HK-2 (cell line): Measurements from ENCODE around the gene FUT8.

Experiments used
- DNase-seq: peaks from one replicate; pipeline ENCODE4 v3.0.0-alpha.2; 2018; ENCODE audit not compliant: unreplicated experiment

FUT8 gene

GRCh38 chr14:65412032-65412846, at the start of gene FUT8:
TSS of gene FUT8 (plus strand) at chr14:65412730. CDS start at chr14:65561564, 148,834 bp downstream.
- peak; percentile 96 for DNase-seq

- no peak for DNase-seq
Measured at GRCh38 chr14:65366802-65367565, 45.5 kb upstream of the FUT8 start.

DNA sequence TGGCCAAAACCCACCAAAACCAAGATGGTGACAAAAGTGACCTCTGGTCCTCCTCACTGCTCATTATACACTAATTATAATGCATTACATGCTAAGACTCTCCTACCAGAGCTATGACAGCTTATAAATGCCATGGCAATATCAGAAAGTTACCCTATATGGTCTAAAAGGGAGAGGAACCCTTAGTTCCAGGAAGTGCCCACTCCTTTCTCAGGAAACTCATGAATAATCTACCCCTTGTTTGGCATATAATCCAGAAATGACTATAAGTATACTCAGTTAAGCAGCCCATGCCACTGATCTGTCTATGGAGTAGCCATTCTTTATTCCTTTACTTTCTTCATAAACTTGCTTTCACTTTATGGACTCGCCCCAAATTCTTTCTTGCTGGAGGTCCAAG, 43.0 kb upstream of the FUT8 start:
- DNase-seq: no peak

DNA sequence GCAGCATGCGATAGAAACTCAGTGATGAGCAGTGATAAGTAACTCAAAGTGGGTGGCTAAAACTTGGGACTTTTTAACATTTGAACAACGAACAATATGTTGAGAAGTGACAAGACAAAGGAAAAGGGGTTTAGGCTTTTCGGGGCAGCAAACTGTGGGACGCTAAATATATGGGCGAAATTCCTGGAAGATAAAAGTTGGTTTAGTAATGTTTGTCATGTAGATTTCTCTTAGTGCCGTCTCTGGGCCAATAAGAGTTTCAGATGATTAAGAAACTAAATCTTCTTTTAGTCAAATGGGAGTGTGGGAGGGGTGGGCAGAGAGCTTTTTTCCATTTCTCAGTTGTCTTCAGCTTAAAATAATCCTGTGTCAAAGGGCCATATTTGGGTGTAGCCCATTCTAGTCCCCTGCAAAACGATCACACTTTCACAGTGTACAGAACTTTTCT, 41.7 kb upstream of the FUT8 start:
- DNase-seq: no peak

DNA sequence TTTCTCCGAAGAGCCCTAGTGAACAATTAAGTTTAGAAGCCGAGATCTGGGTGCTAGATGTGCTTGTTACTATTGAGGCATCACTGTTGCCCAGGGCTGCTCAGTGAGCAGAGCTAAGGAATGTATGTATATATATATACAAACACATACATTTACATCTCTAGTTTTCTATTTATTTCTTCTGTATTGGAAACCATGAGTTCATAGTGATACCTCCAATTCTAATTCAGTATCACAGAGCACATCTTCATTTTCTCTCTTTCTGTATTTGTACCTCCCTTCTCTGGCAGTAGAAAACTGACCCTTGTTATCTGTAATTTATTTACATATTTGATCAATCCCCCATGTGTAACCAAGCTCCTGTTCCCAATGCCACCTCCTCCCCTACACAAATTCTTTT, 40.7 kb upstream of the FUT8 start:
- no peak for DNase-seq

DNA sequence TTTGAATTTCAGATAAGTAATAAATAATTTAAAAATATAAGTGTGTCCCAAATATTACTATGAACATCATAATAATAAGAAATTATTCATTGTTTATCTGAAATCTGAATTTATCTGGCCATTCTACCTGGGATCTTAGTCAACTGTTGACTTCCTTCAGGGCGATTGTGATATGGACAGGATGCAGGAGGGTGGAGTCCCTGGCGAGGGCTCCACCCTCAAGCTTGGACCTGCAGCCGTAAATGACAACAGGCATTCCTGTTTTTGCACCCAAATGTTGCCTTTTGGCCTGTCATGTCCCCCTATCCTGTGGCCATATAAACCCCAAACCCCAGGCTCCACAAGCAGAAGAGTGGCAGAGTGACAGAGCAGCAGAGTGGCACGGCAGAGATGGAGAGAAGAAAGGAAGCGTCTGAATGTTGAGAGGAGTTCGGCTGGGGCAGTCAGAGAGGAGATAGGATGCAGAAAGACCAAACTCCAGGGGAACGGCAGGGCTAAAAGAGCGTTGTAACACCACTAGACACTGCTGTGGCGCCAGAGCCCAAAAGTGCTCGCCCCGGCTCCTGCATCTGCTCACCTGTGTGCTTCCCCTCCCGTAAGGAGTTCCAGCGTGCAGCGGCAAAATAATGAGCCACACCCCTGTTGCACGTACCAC, 39.4 kb upstream of the FUT8 start:
- no peak for DNase-seq

DNA sequence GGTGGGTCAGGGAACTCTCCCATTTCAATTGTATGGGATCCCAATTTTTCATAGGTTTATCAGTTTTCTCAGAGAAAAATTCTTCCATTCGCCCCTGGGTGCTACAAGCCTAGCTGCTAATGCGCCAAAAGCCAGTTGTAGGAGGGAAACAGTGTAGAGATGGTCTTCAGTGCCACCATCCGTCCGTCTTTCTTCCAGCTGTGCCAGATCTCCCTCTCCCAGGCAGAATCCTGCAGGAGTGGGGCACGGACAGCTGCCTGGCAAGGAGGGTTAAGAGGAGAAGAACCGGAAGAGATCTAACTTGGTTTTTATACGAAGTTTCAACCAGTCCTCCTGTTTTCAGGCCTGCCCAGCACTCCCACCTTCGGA, 38.9 kb upstream of the FUT8 start:
- no peak for DNase-seq

DNA sequence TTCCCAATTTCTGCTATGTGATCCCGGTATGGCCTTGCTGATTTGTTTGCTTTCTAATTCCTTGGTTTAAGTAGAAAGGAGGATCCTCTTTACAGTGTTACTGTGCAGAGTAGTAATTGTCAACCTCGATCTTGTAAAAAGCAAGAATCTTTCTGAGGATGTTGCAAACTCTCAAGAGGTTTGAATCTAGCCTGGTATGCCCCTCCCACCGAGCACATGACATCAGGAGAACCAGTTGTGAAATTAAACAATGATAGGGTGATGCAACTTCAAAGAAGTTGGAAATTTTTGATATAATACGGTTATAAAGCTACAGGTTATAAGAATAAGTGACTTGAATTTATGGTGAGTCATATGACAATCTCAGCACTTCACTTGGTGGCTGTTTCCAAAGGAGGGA, 35.0 kb upstream of the FUT8 start:
- no peak for DNase-seq

DNA sequence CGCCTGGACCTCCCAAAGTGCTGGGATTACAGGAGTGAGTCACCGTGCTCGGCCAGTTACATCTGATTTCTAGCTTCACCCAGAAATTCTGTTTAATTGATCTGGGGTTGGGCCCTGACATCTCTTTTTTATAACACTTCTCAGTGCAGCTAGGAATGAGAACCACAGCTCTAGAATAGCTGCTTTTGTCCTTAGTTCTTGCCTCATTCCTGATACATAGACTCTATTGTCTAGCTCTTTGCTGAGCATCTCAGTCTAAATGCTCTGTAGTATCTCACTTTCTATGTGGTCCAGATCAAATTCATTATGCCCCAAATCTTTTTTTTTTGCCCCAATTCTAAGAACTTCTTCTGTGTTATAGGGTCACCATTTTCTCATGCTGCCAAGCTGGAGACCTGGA, 29.9 kb upstream of the FUT8 start:
- DNase-seq: no peak

DNA sequence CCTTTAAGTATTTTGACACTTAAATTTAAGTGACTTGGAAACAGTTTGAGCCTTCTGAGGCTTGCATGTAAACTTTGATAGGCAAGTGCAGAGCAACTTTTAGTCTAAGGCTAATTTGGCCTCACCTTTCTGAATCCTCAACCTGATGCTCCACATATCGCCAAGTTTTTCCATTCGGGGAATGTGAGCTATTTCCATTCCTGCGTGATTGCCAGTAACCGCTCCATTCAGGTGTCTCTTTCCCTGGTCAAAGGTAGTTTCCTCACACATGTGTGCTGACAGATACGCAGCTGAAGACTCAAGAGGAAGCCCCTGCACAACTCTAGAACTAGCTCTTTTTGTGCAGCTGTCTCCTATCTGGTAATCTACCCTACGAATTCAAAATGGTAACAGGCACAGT, 25.4 kb upstream of the FUT8 start:
- no peak for DNase-seq

DNA sequence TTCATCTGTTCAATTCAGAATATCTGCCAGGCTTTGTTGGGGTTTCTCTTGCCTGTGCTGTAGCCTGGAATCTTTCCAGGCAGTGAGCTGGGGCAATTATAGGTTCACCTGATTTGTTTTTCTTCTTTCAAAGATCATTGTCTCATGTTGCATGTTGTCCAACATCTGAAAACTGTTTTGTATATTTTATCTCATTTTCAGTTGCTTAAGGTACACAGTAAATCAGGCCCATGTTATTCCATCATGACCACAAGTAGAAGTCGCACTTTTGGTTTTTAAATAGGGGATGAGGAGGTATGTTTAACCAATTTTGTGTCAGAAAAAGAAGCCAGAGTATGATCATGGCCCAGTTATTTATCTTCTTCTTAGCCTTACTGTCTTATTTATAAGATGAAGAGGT, 24.9 kb upstream of the FUT8 start:
- DNase-seq: no peak

DNA sequence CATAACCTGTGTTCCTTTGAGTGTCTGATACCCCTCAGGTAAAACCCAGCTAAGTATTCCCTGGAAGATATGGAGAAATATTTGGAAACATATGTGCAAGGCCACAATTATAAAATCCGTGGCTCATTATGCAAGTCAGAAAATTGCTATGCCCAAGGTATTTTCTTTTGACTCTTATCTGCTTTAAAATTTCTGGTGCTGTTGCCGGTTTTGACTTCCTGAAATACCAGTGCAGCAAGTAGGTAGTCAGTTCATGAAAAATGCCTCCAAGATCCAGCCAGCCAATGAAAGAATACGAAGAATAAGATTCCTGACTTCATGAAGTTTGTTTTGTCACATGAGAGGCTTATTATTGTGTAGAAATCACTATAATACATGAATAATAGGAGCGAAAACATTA, 20.2 kb upstream of the FUT8 start:
- no peak for DNase-seq

GRCh38 chr14:65396082-65396910, 16.2 kb upstream of the FUT8 start:
- DNase-seq: no peak

GRCh38 chr14:65403231-65403630, 9.3 kb upstream of the FUT8 start:
- no peak for DNase-seq

DNA sequence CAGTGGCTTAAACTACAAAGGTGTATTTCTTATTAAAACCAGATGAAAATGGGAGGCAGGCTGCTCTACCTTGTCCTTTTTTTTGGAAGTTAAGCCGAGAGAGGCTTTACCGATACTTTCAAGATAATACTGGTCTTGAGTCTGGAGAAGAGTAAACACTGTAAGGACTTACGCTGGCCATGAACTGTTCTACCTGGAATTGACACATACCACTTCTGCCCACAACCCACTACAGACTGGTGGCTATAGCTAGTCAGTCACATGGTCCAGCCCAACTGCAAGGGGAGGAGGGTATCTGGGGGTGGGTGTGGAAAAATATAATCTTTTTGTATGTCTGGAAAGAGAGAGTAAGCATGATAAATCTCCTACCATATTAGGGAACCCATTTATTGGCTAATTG, 4.4 kb upstream of the FUT8 start:
- DNase-seq: no peak

- no peak for DNase-seq
Measured at GRCh38 chr14:65410640-65411039, 1.9 kb upstream of the FUT8 start.

DNA sequence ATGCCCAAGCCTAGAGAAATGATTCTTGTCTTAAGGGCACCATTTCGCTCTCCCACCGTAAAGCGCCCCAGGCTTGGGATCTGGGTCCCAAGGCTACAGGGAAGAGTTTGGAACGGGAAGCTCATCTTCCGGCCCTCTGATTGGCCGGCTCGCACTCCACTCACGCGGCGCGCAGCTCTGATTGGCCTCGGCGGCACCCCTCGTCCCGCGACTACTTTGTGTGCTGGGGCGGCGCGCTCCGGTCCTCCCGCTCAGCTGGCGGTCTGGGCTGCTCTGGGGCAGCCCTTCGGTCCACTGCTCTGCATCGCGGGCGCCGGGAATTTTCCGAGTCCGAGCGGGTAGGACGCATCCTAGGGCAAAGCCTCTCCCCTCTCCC, 886 bp upstream of the FUT8 start:
- peak; percentile 93 for DNase-seq

DNA sequence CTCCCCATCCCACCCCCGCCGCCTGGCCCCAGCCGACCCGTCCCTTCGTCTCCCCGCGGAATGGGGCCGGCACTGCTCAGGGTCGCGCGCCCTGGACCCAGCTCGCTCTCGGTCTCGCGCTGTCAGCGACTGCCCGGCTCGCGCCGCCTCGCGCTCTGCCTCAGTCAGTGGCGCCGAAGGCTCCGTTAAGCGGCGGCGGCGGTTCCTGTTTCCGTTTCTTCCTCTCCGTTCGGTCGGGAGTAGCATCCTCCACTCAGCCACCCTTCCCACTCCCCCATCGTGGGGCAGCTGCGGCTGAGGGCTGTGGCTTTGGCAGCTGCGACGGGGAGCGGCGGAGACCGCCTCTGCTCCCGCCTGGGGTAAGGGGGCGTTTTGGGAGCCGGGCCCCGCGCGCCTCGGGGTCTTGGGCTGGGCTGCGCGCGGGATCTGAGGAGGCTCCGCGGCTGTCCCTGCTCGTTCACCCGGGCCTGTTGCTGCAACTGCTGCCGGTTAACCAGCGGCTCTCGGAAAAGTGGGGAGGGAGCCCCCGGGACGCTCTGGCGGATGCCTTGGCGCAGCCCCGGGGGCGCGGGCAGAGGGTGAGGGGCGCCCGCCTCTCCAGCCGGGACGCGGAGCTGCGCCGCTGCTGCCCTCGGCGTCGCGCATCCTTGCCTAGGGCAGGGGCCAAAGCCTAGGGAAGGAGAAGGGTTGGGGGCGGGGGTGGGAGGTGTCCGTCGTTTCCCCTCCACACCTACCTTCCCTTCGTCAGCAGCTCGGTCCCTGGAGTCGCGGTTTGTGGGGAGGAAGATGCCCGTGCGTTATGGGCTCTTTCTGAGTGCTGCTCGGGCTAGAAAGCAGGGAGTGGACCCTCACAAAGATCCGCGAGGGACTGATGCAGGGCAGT, 567 bp downstream of the FUT8 start:
- DNase-seq: peak; percentile 34

DNA sequence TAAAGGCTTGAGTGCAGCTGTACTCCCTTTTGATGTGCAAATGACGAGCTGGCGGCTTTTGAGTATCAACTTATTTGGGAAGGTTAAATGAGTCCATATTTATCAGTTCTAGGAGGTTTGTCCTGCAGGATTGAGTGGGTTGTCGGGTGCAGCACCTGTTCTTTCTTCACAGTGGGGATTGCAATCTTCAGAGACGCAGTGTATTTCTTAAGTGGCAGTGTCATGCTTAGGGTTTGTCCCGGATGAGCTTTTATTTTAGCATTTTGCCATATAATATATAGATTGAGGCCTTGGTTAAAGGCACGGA, 1.2 kb downstream of the FUT8 start:
- DNase-seq: no peak

- DNase-seq: no peak
Measured at GRCh38 chr14:65414961-65415589, 2.5 kb downstream of the FUT8 start.

DNA sequence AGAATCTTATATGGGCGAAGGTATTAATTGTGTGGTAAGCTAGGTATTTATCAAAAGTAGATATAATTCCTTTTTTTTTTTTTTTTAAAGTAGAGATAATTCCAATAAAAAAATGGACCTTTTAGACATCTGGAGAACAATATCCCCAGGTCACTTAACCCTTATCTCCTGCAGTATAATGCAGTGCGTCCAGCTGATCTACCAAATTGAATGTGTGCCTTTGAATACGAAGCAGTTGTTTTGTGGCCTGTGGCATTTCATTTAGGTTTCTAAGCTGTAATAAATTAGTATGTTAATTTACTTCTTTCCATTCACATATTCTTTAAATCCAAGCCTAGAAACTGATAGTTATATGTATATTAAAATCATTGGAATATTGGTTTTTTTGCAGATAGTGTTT, 3.1 kb downstream of the FUT8 start:
- no peak for DNase-seq
